HepG2 (cell line): ENCODE measurements around the gene PHRF1. TPM values are rescaled to one million over a fixed set of nuclear protein-coding genes. Genes with fewer than 3 reads are reported as not detected.

Experiments
- ATAC-seq: fragments of 200-7000 bp; cut with Tn5 transposase; 3 replicates; pipeline ENCODE4 v1.9.1; 2020; ENCODE audit warnings: mild to moderate bottlenecking, moderate library complexity
- BruUV-seq: library from RNA; stranded (reverse); fragments of 400-500 nt; replicated peaks from 2 replicates; lab custom pipeline; 2021; lab: Mats Ljungman, UMichigan
- CTCF ChIA-PET: fragments of 300-600 bp; formaldehyde crosslinking; extraction: SDS; loops from one replicate; lab custom pipeline; 2021; ENCODE audit warnings: low total read pairs, inconsistent platforms, low intra/inter-chr PET ratio; lab: Yijun Ruan, JAX
- POLR2A ChIA-PET: fragments of 350-600 bp; sonication (Branson Sonifier 250); formaldehyde crosslinking; loops from one replicate; lab custom pipeline; 2020; ENCODE audit warnings: antibody characterized with exemption, inconsistent platforms; lab: Yijun Ruan, JAX
- DNase-seq: peaks from one replicate; pipeline ENCODE4 v3.0.0-alpha.2; 2015; ENCODE audit warnings: low spot score
- FAIRE-seq: peaks from 3 replicates; lab custom pipeline; 2011; peaks lifted over from hg19 to GRCh38; lab: Jason Lieb, UNC
- H2AFZ ChIP-seq: one replicate; pipeline ENCODE4 v1.6.1; 2011; ENCODE audit warnings: low read length, inconsistent platforms
- H3K27ac ChIP-seq: fragments of 300-600 bp; 3 replicates; pipeline ENCODE4 v1.8.0; 2011; ENCODE audit warnings: mixed run types, mild to moderate bottlenecking, mixed read lengths, low read length, inconsistent platforms; ENCODE audit not compliant: insufficient read depth; ENCODE audit errors: extremely low read length
- H3K27me3 ChIP-seq, 2 experiments: fragments of 200-600 bp in 1 of 2; 2 replicates in 1 of 2; 3 replicates in 1 of 2; pipeline versions ENCODE4 v1.6.0 to v1.8.0; 2011; ENCODE audit warnings: low read length in 2 of 2, mild to moderate bottlenecking in 2 of 2, moderate library complexity in 2 of 2, inconsistent platforms in 1 of 2; ENCODE audit not compliant: insufficient read depth in 2 of 2, control insufficient read depth in 1 of 2
- H3K36me3 ChIP-seq, 2 experiments: fragments of 200-600 bp in 1 of 2; replicated peaks in 1 of 2; 2 replicates in 1 of 2; 3 replicates in 1 of 2; pipeline versions ENCODE4 v1.5.1 to v1.8.0; 2011; ENCODE audit warnings: low read length in 2 of 2, inconsistent platforms in 1 of 2; ENCODE audit not compliant: insufficient read depth in 2 of 2, control insufficient read depth in 1 of 2
- H3K4me1 ChIP-seq: 2 replicates; pipeline ENCODE4 v1.5.1; 2012; ENCODE audit warnings: low read length, inconsistent platforms; ENCODE audit not compliant: insufficient read depth
- H3K4me2 ChIP-seq: 2 replicates; pipeline ENCODE4 v1.6.0; 2011; ENCODE audit warnings: low read depth, low read length, inconsistent platforms
- H3K4me3 ChIP-seq, 3 experiments: fragments of 200-600 bp in 1 of 3; sonication (generic), shearing (Covaris generic) in 1 of 3; replicated peaks in 1 of 3; 2 replicates each; pipeline ENCODE4 v1.5.1; 2011 to 2016; ENCODE audit warnings: low read length in 3 of 3, inconsistent platforms in 2 of 3, low read depth in 2 of 3, mild to moderate bottlenecking in 2 of 3, control low read depth in 1 of 3, mixed read lengths in 1 of 3; ENCODE audit not compliant: insufficient read depth in 1 of 3
- H3K79me2 ChIP-seq: one replicate; pipeline ENCODE4 v1.6.1; 2011; ENCODE audit warnings: low read length, inconsistent platforms; ENCODE audit not compliant: insufficient read depth
- H3K9ac ChIP-seq: 2 replicates; pipeline ENCODE4 v1.6.0; 2011; ENCODE audit warnings: mild to moderate bottlenecking, low read depth, low read length, inconsistent platforms; ENCODE audit not compliant: insufficient read depth
- H3K9me3 ChIP-seq: 2 replicates; pipeline ENCODE4 v1.5.1; 2012; ENCODE audit warnings: mild to moderate bottlenecking, low read length
- H4K20me1 ChIP-seq: 2 replicates; pipeline ENCODE4 v1.6.0; 2011; ENCODE audit warnings: inconsistent platforms, mild to moderate bottlenecking, low read length, moderate library complexity; ENCODE audit not compliant: insufficient read depth
- AGO1 ChIP-seq: fragments of 200-400 bp; formaldehyde crosslinking; IDR thresholded peaks from 2 replicates; pipeline ENCODE4 v1.6.1; 2017; ENCODE audit warnings: mild to moderate bottlenecking, low read depth, low read length, moderate library complexity; ENCODE audit not compliant: poor library complexity, severe bottlenecking
- AGO2 ChIP-seq: fragments of 200-400 bp; formaldehyde crosslinking; optimal IDR thresholded peaks from 2 replicates; pipeline ENCODE3; 2017; ENCODE audit warnings: mild to moderate bottlenecking, low read depth, low read length, moderate library complexity
- KDM6A ChIP-seq: IDR thresholded peaks from 2 replicates; pipeline ENCODE4 v1.6.1; 2016; ENCODE audit warnings: low read depth
- KLF9 ChIP-seq: IDR thresholded peaks from 2 replicates; pipeline ENCODE4 v1.6.1; 2016; ENCODE audit warnings: low read depth
- MAFF ChIP-seq: IDR thresholded peaks from 2 replicates; pipeline ENCODE4 v1.6.1; 2011; ENCODE audit warnings: low read depth, low read length, improper control_type of control experiment
- MXD3 ChIP-seq: IDR thresholded peaks from 2 replicates; pipeline ENCODE4 v1.6.1; 2016; ENCODE audit warnings: mild to moderate bottlenecking, missing biosample characterization, missing genetic modification reagents
- ZNF430 ChIP-seq: sonication (generic); formaldehyde crosslinking; IDR thresholded peaks from 2 replicates; pipeline ENCODE4 v1.9.0; 2021; ENCODE audit warnings: mild to moderate bottlenecking, missing genetic modification reagents
- WGBS: methylation state at CpG from one replicate; pipeline ENCODE4 v1.1.6; 2017; ENCODE audit warnings: low lambda C conversion rate; 5-methylcytosine and 5-hydroxymethylcytosine counted together
- in situ Hi-C: cut with HindIII; loops from 2 replicates; pipeline ENCODE4 v1.10.0; 2017; ENCODE audit warnings: low pct_unique_long_range_greater_than_20kb; ENCODE audit not compliant: extremely low pct_ligation_motif_present
- intact Hi-C: fragments of 100-400 bp; cut with micrococcal nuclease; formaldehyde crosslinking; loops from one replicate; pipeline ENCODE4 v1.10.0; 2022; ENCODE audit not compliant: unreplicated experiment
- polyA plus RNA-seq, 8 experiments: library from polyadenylated mRNA; depleted of rRNA in 3 of 8; stranded (reverse) in 7 of 8; unstranded in 1 of 8; fragments of >200 nt; fragmentation: Illumina TruSeq in 4 of 8; extraction: Trizol in 4 of 8; gene quantifications; 2 replicates each; pipeline versions ENCODE4 v1.2.1 to v1.2.3, GENCODE V29; 2011 to 2016; ENCODE audit warnings: low read depth in 4 of 8, missing spikeins in 1 of 8, mixed read lengths in 1 of 8; ENCODE audit not compliant: insufficient read depth in 1 of 8
- total RNA-seq, 5 experiments: library from RNA; depleted of rRNA; stranded (reverse); fragments of >200 nt; fragmentation: Illumina TruSeq; extraction: Trizol; gene quantifications; 2 replicates each; pipeline ENCODE4 v1.2.3, GENCODE V29; 2016; ENCODE audit warnings: low read depth in 1 of 5
- TF ChIP-seq, protein P1 (sequence below): sonication (generic); formaldehyde crosslinking; IDR thresholded peaks from 2 replicates; pipeline ENCODE4 v1.4.0; 2020; ENCODE audit warnings: missing genetic modification reagents, borderline replicate concordance
- TF ChIP-seq, protein P2 (sequence below): IDR thresholded peaks from 2 replicates; pipeline ENCODE4 v1.6.1; 2016; ENCODE audit warnings: low read depth, control low read depth
- TF ChIP-seq, protein P3 (sequence below): sonication (generic); formaldehyde crosslinking; IDR thresholded peaks from 2 replicates; pipeline ENCODE4 v1.4.0; 2020; ENCODE audit warnings: missing genetic modification reagents

Gene PHRF1
- total and polyA plus RNA-seq, 2 of the 13 experiments (the other 11 are each of a cell fraction or from before 2014, with no cell fraction given), result 8.2 to 16.7 TPM

DNA sequence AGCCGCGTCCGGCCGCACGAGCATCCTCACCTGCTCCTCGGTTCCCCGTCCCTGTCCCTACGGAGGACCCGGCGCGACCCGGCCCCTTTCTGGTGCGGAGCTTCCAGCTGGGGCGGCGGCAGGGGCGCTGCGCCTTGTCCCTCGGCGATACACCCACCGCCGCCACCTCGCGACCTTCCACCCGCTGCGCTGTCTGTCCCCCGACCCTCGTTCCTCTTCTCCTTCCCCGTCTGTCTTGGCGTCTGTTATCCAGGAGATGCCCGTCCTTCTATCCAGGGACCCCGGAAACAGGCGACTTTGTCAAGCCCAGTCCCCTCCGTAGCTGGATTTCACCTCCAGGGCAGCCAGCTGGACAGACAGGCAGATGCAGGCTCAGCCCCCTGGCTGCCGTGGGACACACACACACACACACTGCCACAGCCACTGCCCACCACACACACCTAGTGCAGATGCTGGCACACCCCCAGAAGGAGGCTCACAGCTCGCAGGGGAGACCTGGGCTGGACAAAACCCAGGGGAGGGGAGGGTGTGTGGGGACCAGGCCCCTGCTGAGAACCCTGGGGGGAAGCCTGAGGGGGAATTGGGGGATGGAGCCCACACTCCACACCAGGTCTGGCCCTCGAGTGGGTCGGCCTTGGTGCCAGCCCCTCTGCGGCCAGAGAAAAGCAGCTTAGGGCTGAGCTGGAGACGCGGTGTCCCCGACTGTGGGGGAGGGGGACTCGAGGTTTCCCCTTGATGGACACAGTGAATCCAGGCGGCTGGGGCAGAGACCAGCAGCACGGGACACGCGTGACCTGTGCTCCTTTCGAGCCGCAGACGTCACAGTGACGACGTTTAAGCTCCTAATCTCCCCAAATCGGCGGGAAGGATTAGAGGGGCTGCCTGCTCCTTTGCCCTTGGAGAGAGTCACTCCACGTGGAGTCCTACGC lies 61.6 kb downstream of the PHRF1 start:
- H3K9ac ChIP-seq, result no peak overlapping the region
- intact Hi-C loops (no loop called here), in situ Hi-C loops (no loop called here)
- ChIA-PET CTCF (no interaction called here), POLR2A (no interaction called here)
- no peak for TF ChIP-seq MAFF
- TF ChIP-seq, protein P1, sequence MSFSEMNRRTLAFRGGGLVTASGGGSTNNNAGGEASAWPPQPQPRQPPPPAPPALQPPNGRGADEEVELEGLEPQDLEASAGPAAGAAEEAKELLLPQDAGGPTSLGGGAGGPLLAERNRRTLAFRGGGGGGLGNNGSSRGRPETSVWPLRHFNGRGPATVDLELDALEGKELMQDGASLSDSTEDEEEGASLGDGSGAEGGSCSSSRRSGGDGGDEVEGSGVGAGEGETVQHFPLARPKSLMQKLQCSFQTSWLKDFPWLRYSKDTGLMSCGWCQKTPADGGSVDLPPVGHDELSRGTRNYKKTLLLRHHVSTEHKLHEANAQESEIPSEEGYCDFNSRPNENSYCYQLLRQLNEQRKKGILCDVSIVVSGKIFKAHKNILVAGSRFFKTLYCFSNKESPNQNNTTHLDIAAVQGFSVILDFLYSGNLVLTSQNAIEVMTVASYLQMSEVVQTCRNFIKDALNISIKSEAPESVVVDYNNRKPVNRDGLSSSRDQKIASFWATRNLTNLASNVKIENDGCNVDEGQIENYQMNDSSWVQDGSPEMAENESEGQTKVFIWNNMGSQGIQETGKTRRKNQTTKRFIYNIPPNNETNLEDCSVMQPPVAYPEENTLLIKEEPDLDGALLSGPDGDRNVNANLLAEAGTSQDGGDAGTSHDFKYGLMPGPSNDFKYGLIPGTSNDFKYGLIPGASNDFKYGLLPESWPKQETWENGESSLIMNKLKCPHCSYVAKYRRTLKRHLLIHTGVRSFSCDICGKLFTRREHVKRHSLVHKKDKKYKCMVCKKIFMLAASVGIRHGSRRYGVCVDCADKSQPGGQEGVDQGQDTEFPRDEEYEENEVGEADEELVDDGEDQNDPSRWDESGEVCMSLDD (CRISPR knock-in tag), result no peak
- no peak for TF ChIP-seq MXD3
- peak; percentile 80 for TF ChIP-seq AGO1
- no peak for TF ChIP-seq ZNF430 (CRISPR knock-in tag)
- TF ChIP-seq KLF9 (CRISPR knock-in tag), result no peak
- TF ChIP-seq AGO2, result peak; percentile 87
- TF ChIP-seq, protein P2, sequence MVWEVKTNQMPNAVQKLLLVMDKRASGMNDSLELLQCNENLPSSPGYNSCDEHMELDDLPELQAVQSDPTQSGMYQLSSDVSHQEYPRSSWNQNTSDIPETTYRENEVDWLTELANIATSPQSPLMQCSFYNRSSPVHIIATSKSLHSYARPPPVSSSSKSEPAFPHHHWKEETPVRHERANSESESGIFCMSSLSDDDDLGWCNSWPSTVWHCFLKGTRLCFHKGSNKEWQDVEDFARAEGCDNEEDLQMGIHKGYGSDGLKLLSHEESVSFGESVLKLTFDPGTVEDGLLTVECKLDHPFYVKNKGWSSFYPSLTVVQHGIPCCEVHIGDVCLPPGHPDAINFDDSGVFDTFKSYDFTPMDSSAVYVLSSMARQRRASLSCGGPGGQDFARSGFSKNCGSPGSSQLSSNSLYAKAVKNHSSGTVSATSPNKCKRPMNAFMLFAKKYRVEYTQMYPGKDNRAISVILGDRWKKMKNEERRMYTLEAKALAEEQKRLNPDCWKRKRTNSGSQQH (CRISPR knock-in tag), result no peak
- TF ChIP-seq KDM6A, result no peak
- TF ChIP-seq, protein P3, sequence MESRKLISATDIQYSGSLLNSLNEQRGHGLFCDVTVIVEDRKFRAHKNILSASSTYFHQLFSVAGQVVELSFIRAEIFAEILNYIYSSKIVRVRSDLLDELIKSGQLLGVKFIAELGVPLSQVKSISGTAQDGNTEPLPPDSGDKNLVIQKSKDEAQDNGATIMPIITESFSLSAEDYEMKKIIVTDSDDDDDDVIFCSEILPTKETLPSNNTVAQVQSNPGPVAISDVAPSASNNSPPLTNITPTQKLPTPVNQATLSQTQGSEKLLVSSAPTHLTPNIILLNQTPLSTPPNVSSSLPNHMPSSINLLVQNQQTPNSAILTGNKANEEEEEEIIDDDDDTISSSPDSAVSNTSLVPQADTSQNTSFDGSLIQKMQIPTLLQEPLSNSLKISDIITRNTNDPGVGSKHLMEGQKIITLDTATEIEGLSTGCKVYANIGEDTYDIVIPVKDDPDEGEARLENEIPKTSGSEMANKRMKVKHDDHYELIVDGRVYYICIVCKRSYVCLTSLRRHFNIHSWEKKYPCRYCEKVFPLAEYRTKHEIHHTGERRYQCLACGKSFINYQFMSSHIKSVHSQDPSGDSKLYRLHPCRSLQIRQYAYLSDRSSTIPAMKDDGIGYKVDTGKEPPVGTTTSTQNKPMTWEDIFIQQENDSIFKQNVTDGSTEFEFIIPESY (CRISPR knock-in tag), result 0 out of 2 replicates have a peak, but pooled peaks have one; percentile 7
- no peaks in the 10 kb centered on the region for H3K27me3 ChIP-seq
- H3K36me3 ChIP-seq, result 0 out of 5 replicates have a peak, but pooled peaks cover 1 to 9% of the 10 kb centered on the region in 2 experiments
- no TSS peak for BruUV-seq
- no peak for ATAC-seq
- H4K20me1 ChIP-seq, result 0 out of 2 replicates have a peak, but pooled peaks cover 3% of the 10 kb centered on the region
- WGBS, result 97% methylated on average over 44 of the region's 55 CpGs
- H3K9me3 ChIP-seq, result no peaks in the 10 kb centered on the region
- H3K79me2 ChIP-seq, result no peaks in the 10 kb centered on the region
- no peak for FAIRE-seq
- H3K4me3 ChIP-seq, result no peak overlapping the region
- no peak for DNase-seq
- H3K4me1 ChIP-seq, result no peaks in the 10 kb centered on the region
- H2AFZ ChIP-seq, result no peak overlapping the region
- no peak overlapping the region for H3K4me2 ChIP-seq
- no peak overlapping the region for H3K27ac ChIP-seq
